K562 (cell line): ENCODE data around the gene TMEM19. TPM values are rescaled to one million over a fixed set of nuclear protein-coding genes. Genes with fewer than 3 reads are reported as not detected.

ENCODE experiments used
- ATAC-seq: fragments of 200-7000 bp; cut with Tn5 transposase; 3 replicates; pipeline ENCODE4 v1.9.1; 2020; ENCODE audit warnings: moderate library complexity
- BruUV-seq: library from RNA; stranded (reverse); fragments of 400-500 nt; replicated peaks from 2 replicates; lab custom pipeline; 2021; lab: Mats Ljungman, UMichigan
- CTCF ChIA-PET: fragments of 300-600 bp; formaldehyde crosslinking; extraction: SDS; loops from one replicate; lab custom pipeline; 2021; ENCODE audit warnings: low intra/inter-chr PET ratio; lab: Yijun Ruan, JAX
- POLR2A ChIA-PET: fragments of 300-600, 350-650 bp; sonication (Branson Sonifier 250); formaldehyde crosslinking; extraction: SDS; loops from one replicate; lab custom pipeline; 2021; ENCODE audit warnings: antibody characterized with exemption, inconsistent platforms; lab: Yijun Ruan, JAX
- DNase-seq, 4 experiments: peaks; one replicate each; pipeline versions ENCODE4 v3.0.0 to v3.0.0-alpha.2; 2011 to 2018; ENCODE audit warnings: low spot score in 3 of 4, mixed read lengths in 3 of 4; ENCODE audit errors: extremely low read depth in 1 of 4
- FAIRE-seq: peaks from 2 replicates; lab custom pipeline; 2011; peaks lifted over from hg19 to GRCh38; lab: Jason Lieb, UNC
- H2AFZ ChIP-seq: 2 replicates; pipeline ENCODE4 v1.6.0; 2011; ENCODE audit warnings: low read depth, low read length, control low read depth, inconsistent platforms
- H3K27ac ChIP-seq: fragments of 200-600 bp; 3 replicates; pipeline ENCODE4 v1.8.0; 2011; ENCODE audit warnings: low read depth, mild to moderate bottlenecking, control low read depth, inconsistent platforms, low read length, moderate library complexity, mixed read lengths; ENCODE audit errors: extremely low read depth
- H3K27me3 ChIP-seq, 2 experiments: fragments of 300-600 bp in 1 of 2; 2 replicates in 1 of 2; 3 replicates in 1 of 2; pipeline versions ENCODE4 v1.6.0 to v1.8.0; 2011; ENCODE audit warnings: inconsistent platforms in 2 of 2, low read length in 2 of 2, mild to moderate bottlenecking in 1 of 2, mixed read lengths in 1 of 2, moderate library complexity in 1 of 2; ENCODE audit not compliant: control insufficient read depth in 2 of 2, insufficient read depth in 2 of 2
- H3K36me3 ChIP-seq: fragments of 300-600 bp; 3 replicates; pipeline ENCODE4 v1.8.0; 2011; ENCODE audit warnings: mild to moderate bottlenecking, low read length, inconsistent platforms; ENCODE audit not compliant: control insufficient read depth, insufficient read depth
- H3K4me1 ChIP-seq, 2 experiments: fragments of 200-600 bp in 1 of 2; replicated peaks in 1 of 2; 2 replicates in 1 of 2; 3 replicates in 1 of 2; pipeline versions ENCODE4 v1.5.1 to v1.8.0; 2011; ENCODE audit warnings: inconsistent platforms in 2 of 2, low read length in 2 of 2, mild to moderate bottlenecking in 1 of 2, mixed read lengths in 1 of 2, moderate library complexity in 1 of 2; ENCODE audit not compliant: control insufficient read depth in 2 of 2, insufficient read depth in 2 of 2
- H3K4me2 ChIP-seq: 2 replicates; pipeline ENCODE4 v1.6.1; 2011; ENCODE audit warnings: low read length, control low read depth, inconsistent platforms, mixed read lengths; ENCODE audit not compliant: insufficient read depth
- H3K4me3 ChIP-seq: fragments of 200-600 bp; sonication (generic), shearing (Covaris generic); 2 replicates; pipeline ENCODE4 v1.5.1; 2016; ENCODE audit warnings: control low read depth, inconsistent platforms
- H3K79me2 ChIP-seq: fragments of 200-600 bp; 3 replicates; pipeline ENCODE4 v1.8.0; 2011; ENCODE audit warnings: low read length, inconsistent platforms; ENCODE audit not compliant: control insufficient read depth, insufficient read depth
- H3K9ac ChIP-seq, 2 experiments: 2 replicates each; pipeline versions ENCODE4 v1.6.0 to v1.6.1; 2011; ENCODE audit warnings: low read depth in 2 of 2, low read length in 2 of 2, control low read depth in 1 of 2, inconsistent platforms in 1 of 2, mild to moderate bottlenecking in 1 of 2, mixed read lengths in 1 of 2; ENCODE audit not compliant: insufficient read depth in 1 of 2
- H3K9me1 ChIP-seq: one replicate; pipeline ENCODE4 v1.6.0; 2011; ENCODE audit warnings: inconsistent platforms, mild to moderate bottlenecking, low read length, moderate library complexity; ENCODE audit not compliant: control insufficient read depth, insufficient read depth
- H3K9me3 ChIP-seq: replicated peaks from 2 replicates; pipeline ENCODE4 v1.5.1; 2011; ENCODE audit warnings: low read depth, low read length, inconsistent platforms; ENCODE audit not compliant: control insufficient read depth, insufficient read depth
- H4K20me1 ChIP-seq: replicated peaks from 2 replicates; pipeline ENCODE4 v1.6.1; 2011; ENCODE audit warnings: low read length, inconsistent platforms, mixed read lengths; ENCODE audit not compliant: control insufficient read depth, insufficient read depth
- CREB1 ChIP-seq, 2 experiments: sonication (generic) in 1 of 2; formaldehyde crosslinking in 1 of 2; IDR thresholded peaks; 2 replicates each; pipeline versions ENCODE4 v1.6.1 to v1.8.0; 2012 to 2022; ENCODE audit warnings: inconsistent platforms in 1 of 2, mild to moderate bottlenecking in 1 of 2, missing genetic modification reagents in 1 of 2, moderate library complexity in 1 of 2
- FOXM1 ChIP-seq, 2 experiments: fragments of 450-650 bp in 1 of 2; sonication (generic) in 1 of 2; formaldehyde crosslinking in 1 of 2; IDR thresholded peaks; 2 replicates each; pipeline versions ENCODE4 v1.6.1 to v1.9.0; 2017 to 2022; ENCODE audit warnings: low read depth in 2 of 2, mild to moderate bottlenecking in 2 of 2, missing genetic modification reagents in 1 of 2, moderate library complexity in 1 of 2
- HNRNPL ChIP-seq: fragments of 200-400 bp; formaldehyde crosslinking; IDR thresholded peaks from 2 replicates; pipeline ENCODE4 v1.6.1; 2017; ENCODE audit warnings: low read depth, mild to moderate bottlenecking, low read length
- HOXB6 ChIP-seq: fragments of 250-450 bp; sonication (Bioruptor Pico); IDR thresholded peaks from 2 replicates; pipeline ENCODE4 v1.5.1; 2022; ENCODE audit warnings: mild to moderate bottlenecking, borderline replicate concordance
- ID3 ChIP-seq, 2 experiments: fragments of 250-450 bp in 1 of 2; fragments of 450-650 bp in 1 of 2; sonication (Bioruptor Pico) in 1 of 2; IDR thresholded peaks; 2 replicates each; pipeline versions ENCODE4 v1.6.1 to v1.8.0; 2016 to 2021; ENCODE audit warnings: mild to moderate bottlenecking in 2 of 2, moderate library complexity in 2 of 2, missing compliant biosample characterization in 1 of 2, missing genetic modification characterization in 1 of 2
- POLR2G ChIP-seq: fragments of 200-400 bp; formaldehyde crosslinking; IDR thresholded peaks from 2 replicates; pipeline ENCODE4 v1.6.1; 2017; ENCODE audit warnings: low read depth, mild to moderate bottlenecking, antibody characterized with exemption, low read length, moderate library complexity
- TEAD2 ChIP-seq: fragments of 450-650 bp; IDR thresholded peaks from 2 replicates; pipeline ENCODE4 v1.6.1; 2016; ENCODE audit warnings: missing genetic modification characterization, control low read depth, missing compliant biosample characterization
- ZNF184 ChIP-seq: sonication (generic); formaldehyde crosslinking; IDR thresholded peaks from 2 replicates; pipeline ENCODE4 v1.5.0; 2020; ENCODE audit warnings: missing genetic modification reagents
- ZNF449 ChIP-seq: fragments of 250-450 bp; sonication (Bioruptor Pico); IDR thresholded peaks from 2 replicates; pipeline ENCODE4 v1.8.0; 2022; ENCODE audit warnings: moderate library complexity, mild to moderate bottlenecking, inconsistent platforms
- WGBS: fragments of 100-300 bp; shearing (Covaris generic); methylation state at CpG from one replicate; pipeline ENCODE4 v1.1.6; 2016; ENCODE audit warnings: low coverage, mixed read lengths; ENCODE audit not compliant: insufficient coverage; ENCODE audit errors: missing lambda C conversion rate; 5-methylcytosine and 5-hydroxymethylcytosine counted together
- in situ Hi-C: fragments of 300-500 bp; cut with MboI; formaldehyde crosslinking; loops from 4 replicates; pipeline ENCODE4 v1.15.0; 2018; ENCODE audit warnings: inconsistent platforms, mixed read lengths
- intact Hi-C: fragments of 100-400 bp; cut with micrococcal nuclease; formaldehyde crosslinking; loops from 2 replicates; pipeline ENCODE4 v1.14.2; 2022
- polyA plus RNA-seq, 8 experiments: library from polyadenylated mRNA; depleted of rRNA in 4 of 8; stranded (reverse) in 5 of 8; unstranded in 3 of 8; fragments of >200 nt; fragmentation: Nextera tagmentation in 2 of 8; fragmentation: Illumina TruSeq in 1 of 8; extraction: Ambion mirVana in 2 of 8; extraction: Trizol in 1 of 8; gene quantifications; 2 replicates each; pipeline versions ENCODE4 v1.2.1 to v1.2.3, GENCODE V29; 2011 to 2014; ENCODE audit warnings: inconsistent platforms in 1 of 8, missing spikeins in 1 of 8
- total RNA-seq, 7 experiments: library from RNA; depleted of rRNA in 6 of 7; stranded (reverse); fragments of >200 nt in 6 of 7; fragmentation: Illumina TruSeq in 2 of 7; extraction: Trizol in 2 of 7; gene quantifications; 2 replicates each; pipeline versions ENCODE4 v1.2.1 to v1.2.3, GENCODE V29; 2011 to 2021; ENCODE audit warnings: low replicate concordance in 1 of 7

The TMEM19 gene
- total and polyA plus RNA-seq, 9 of the 15 experiments (the other 6 are each of a cell fraction or from before 2014, with no cell fraction given), result 8.2 to 24.2 (median 17.2) TPM

- TF ChIP-seq HNRNPL (no peak), ID3 (CRISPR knock-in tag; IDR thresholded peaks at IDR 0.05) (no peak), ID3 (tag; IDR thresholded peaks at IDR 0.05) (no peak), CREB1 (IDR thresholded peaks at IDR 0.05) (no peak), CREB1 (CRISPR knock-in tag; IDR thresholded peaks at IDR 0.05) (no peak), ZNF449 (CRISPR knock-in tag) (no peak), FOXM1 (IDR thresholded peaks at IDR 0.05; ENCODE audit: low read depth) (no peak), FOXM1 (CRISPR knock-in tag; IDR thresholded peaks at IDR 0.05; ENCODE audit: low read depth) (no peak), TEAD2 (tag) (no peak)
Observed at GRCh38 chr12:71726548-71726947, 40.7 kb downstream of the TMEM19 start (continued).

- Histone ChIP-seq H4K20me1 (no peaks in the 10 kb centered on the region), H3K4me3 (no peak overlapping the region), H3K9me1 (no peaks in the 10 kb centered on the region), H3K4me1 (no peaks in the 10 kb centered on the region; a peak in 2 of 5 replicates), H3K27ac (no peak overlapping the region), H3K79me2 (no peaks in the 10 kb centered on the region), H3K9me3 (no peaks in the 10 kb centered on the region), H3K9ac (no peak overlapping the region), H3K36me3 (no peaks in the 10 kb centered on the region), H3K4me2 (no peak overlapping the region), H2AFZ (no peak overlapping the region), H3K27me3 (no peaks in the 10 kb centered on the region)
- ChIA-PET CTCF (no interaction called here), POLR2A (no interaction called here)
- intact Hi-C loops (no loop called here), in situ Hi-C loops (no loop called here)
- BruUV-seq, result no TSS peak
- WGBS, result 91% methylated on average over 2 of the region's 5 CpGs
- no peak for DNase-seq
- FAIRE-seq, result no peak
- TF ChIP-seq ZNF184 (CRISPR knock-in tag), result no peak
- no peak for TF ChIP-seq HOXB6 (CRISPR knock-in tag)
- no peak for TF ChIP-seq POLR2G
- no peak for ATAC-seq
Observed at GRCh38 chr12:71727958-71728357, 42.1 kb downstream of the TMEM19 start.
